AG04449 (cell line): ENCODE results near the gene HSD17B13.
"Not testable (repeated sequence)": the region's sequence is repeated elsewhere in the genome, so short reads cannot be mapped to it uniquely, and the experiment has no call there.

Source experiments
- CTCF ChIA-PET: fragments of 350-600 bp; formaldehyde crosslinking; extraction: SDS; loops from one replicate; lab custom pipeline; 2021; ENCODE audit warnings: antibody characterized with exemption; lab: Yijun Ruan, JAX
- POLR2A ChIA-PET: fragments of 400-600, 350-600 bp; formaldehyde crosslinking; extraction: SDS; loops from one replicate; lab custom pipeline; 2020; ENCODE audit warnings: antibody characterized with exemption, inconsistent platforms; lab: Yijun Ruan, JAX
- DNase-seq: peaks from one replicate; pipeline ENCODE4 v3.0.0-alpha.2; 2010; ENCODE audit warnings: low read depth, low spot score
- H3K4me3 ChIP-seq: 2 replicates; pipeline ENCODE4 v1.5.1; 2011; ENCODE audit warnings: low read depth, mild to moderate bottlenecking, control low read depth, low read length
- CTCF ChIP-seq: IDR thresholded peaks from one replicate; pipeline ENCODE4 v1.5.1; 2011; ENCODE audit warnings: mild to moderate bottlenecking, moderate library complexity, low read length, control low read depth, inconsistent platforms; ENCODE audit not compliant: insufficient read depth; ENCODE audit errors: missing control alignments

Gene HSD17B13

DNA sequence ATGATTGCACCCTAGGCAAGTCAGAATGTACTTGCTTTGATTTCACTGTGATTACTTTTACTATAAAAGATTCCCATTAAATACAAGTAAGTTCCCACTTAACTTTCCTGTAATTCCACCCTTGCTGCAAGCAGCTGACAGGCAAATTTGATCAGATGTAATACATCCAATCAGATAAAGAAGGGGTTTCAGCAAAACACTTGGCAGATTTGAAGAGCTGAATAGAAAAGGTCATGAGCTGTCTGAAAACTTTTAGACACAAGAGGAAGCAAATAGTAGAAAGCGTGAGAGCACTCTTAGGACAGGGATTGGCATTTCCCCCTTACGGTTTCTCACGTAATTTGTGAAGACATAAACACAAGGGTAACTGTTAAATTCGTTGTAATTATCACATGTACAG lies 22.8 kb downstream of the HSD17B13 start:
- no peak for DNase-seq
- TF ChIP-seq CTCF, result no peak
- H3K4me3 ChIP-seq, result no peak overlapping the region
- ChIA-PET CTCF (no interaction called here), POLR2A (no interaction called here)

DNA sequence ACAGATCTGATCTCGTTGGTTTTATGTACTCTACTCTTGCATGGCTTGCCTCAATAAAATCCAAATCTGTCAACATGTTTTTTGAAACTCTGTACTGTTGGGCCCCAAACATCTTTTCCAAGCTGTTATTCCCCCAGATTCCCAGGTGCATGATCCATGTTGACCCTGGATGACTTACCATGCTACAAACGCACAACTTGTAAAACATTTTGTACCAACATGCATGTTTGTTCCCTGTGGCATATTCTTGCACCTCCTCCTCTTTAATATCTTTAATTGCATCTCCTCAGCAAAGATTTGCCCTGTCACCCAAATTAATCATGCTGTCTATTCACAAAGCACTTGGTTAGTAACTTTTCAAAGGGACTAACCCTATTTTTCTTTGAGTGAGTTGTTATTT lies 24.3 kb downstream of the HSD17B13 start:
- no peak for DNase-seq
- no peak for TF ChIP-seq CTCF
- POLR2A ChIA-PET, result no interaction called here
- CTCF ChIA-PET, result no interaction called here
- no peak overlapping the region for H3K4me3 ChIP-seq

- DNase-seq, POLR2A ChIA-PET, CTCF ChIA-PET, H3K4me3 ChIP-seq: not testable (repeated sequence)
These were observed 27.8 kb downstream of the HSD17B13 start for GRCh38 chr4:87294911-87295310.

DNA sequence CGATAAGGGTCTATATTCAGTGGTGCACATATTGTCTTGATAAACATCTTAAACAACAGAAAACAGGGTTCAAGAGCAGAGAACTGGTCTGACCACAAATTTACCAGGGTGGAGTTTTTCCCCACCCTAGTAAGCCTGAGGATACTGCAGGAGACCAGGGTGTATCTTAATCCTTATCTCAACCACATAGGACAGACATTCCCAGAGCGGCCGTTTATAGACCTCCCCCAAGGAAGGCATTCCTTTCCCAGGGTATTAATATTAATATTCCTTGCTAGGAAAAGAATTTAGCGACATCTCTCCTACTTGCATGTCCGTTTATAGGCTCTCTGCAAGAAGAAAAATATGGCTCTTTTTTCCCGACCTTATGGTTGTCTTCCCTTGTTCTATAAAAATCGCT lies 28.8 kb downstream of the HSD17B13 start:
- DNase-seq, H3K4me3 ChIP-seq, CTCF ChIA-PET, POLR2A ChIA-PET: not testable (repeated sequence)

- ChIA-PET CTCF (no interaction called here), POLR2A (no interaction called here)
- DNase-seq, result no peak
- TF ChIP-seq CTCF, result no peak
- H3K4me3 ChIP-seq, result no peak overlapping the region
These were observed 35.7 kb downstream of the HSD17B13 start for GRCh38 chr4:87286970-87287369.

DNA sequence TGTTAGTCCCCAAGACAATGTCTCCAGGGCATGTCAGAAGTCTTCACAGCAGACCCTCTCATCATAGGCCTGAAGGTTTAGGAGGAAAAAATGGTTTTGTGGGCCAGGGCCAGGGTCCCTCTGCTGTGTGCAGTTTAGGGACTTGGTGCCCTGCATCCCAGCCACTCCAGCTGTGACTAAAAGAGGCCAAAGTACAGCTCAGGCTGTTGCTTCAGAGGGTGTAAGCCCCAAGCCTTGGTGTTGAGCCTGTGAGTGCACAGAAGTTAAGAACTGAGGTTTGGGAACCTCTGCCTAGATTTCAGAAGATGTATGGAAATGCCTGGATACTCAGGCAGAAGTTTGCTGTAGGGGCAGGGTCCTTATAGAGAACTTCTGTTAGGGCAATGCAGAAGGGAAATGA lies 38.4 kb downstream of the HSD17B13 start:
- POLR2A ChIA-PET, DNase-seq, H3K4me3 ChIP-seq, CTCF ChIA-PET: not testable (repeated sequence)

DNA sequence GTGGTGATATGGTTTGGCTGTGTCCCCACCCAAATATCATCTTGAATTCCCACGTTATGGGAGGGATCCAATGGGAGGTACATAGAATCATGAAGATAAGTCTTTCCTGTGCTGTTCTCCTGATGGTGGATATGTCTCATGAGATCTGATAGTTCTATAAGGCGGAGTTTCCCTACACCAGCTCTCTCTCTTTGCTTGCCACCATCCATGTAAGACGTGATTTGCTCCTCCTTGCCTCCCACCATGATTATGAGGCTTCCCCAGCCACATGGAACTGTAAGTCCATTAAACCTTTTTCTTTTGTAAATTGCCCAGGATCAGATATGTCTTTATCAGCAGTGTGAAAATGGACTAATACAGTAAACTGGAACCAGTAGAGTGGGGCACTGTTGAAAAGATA lies 39.5 kb downstream of the HSD17B13 start:
- no peak for DNase-seq
- CTCF ChIA-PET, result no interaction called here
- POLR2A ChIA-PET, result no interaction called here
- H3K4me3 ChIP-seq, result no peak overlapping the region
- no peak for TF ChIP-seq CTCF

- TF ChIP-seq CTCF, result no peak
- no peak overlapping the region for H3K4me3 ChIP-seq
- DNase-seq, result no peak
- CTCF ChIA-PET, result no interaction called here
- POLR2A ChIA-PET, result no interaction called here
These were observed 41.1 kb downstream of the HSD17B13 start for GRCh38 chr4:87281603-87282002.
